SU-DHL-6 (cell line): Measurements from ENCODE around the gene FARP2.
"Not testable (repeated sequence)": the region's sequence is repeated elsewhere in the genome, so short reads cannot be mapped to it uniquely, and the experiment has no call there.

ENCODE experiments used
- H2AFZ ChIP-seq: fragments of 200-600 bp; sonication (generic); 2 replicates; pipeline ENCODE4 v1.6.1; 2014; ENCODE audit warnings: low read depth, mild to moderate bottlenecking, moderate library complexity, mixed read lengths, antibody characterized with exemption, low read length; ENCODE audit not compliant: severe bottlenecking
- H3F3A ChIP-seq: fragments of 200-600 bp; shearing (Covaris generic); 2 replicates; pipeline ENCODE4 v1.6.0; 2016; ENCODE audit warnings: antibody characterized with exemption, mild to moderate bottlenecking; ENCODE audit not compliant: insufficient read depth
- H3K27ac ChIP-seq: fragments of 200-600 bp; sonication (generic); 2 replicates; pipeline ENCODE4 v1.5.1; 2016; ENCODE audit warnings: low read depth, mild to moderate bottlenecking, low read length, moderate library complexity, mixed read lengths
- H3K27me3 ChIP-seq: fragments of 200-600 bp; sonication (generic), shearing (Covaris generic); 2 replicates; pipeline ENCODE4 v1.6.0; 2014; ENCODE audit warnings: mild to moderate bottlenecking, low read length
- H3K36me3 ChIP-seq: fragments of 200-600 bp; sonication (generic); 2 replicates; pipeline ENCODE4 v1.6.1; 2014; ENCODE audit warnings: mild to moderate bottlenecking, low read length, mixed read lengths
- H3K4me2 ChIP-seq: fragments of 300-600, 200-600 bp; shearing (Covaris generic), sonication (generic); 2 replicates; pipeline ENCODE4 v1.6.0; 2014; ENCODE audit warnings: low read length, low read depth, mild to moderate bottlenecking; ENCODE audit not compliant: poor library complexity, severe bottlenecking
- H3K4me3 ChIP-seq: fragments of 200-600 bp; sonication (generic); 2 replicates; pipeline ENCODE4 v1.5.1; 2014; ENCODE audit warnings: antibody characterized with exemption, low read length, mild to moderate bottlenecking, mixed read lengths; ENCODE audit not compliant: insufficient read depth, poor library complexity, severe bottlenecking
- H3K79me2 ChIP-seq: fragments of 200-600 bp; sonication (generic); 2 replicates; pipeline ENCODE4 v1.6.1; 2014; ENCODE audit warnings: mild to moderate bottlenecking, low read length, moderate library complexity; ENCODE audit not compliant: insufficient read depth
- H3K9ac ChIP-seq: fragments of 200-600 bp; sonication (generic); 2 replicates; pipeline ENCODE4 v1.7.0; 2014; ENCODE audit warnings: mild to moderate bottlenecking, low read length
- H3K9me2 ChIP-seq: fragments of 200-600 bp; sonication (generic); replicated peaks from 2 replicates; pipeline ENCODE4 v1.6.1; 2014; ENCODE audit warnings: low read length; ENCODE audit not compliant: insufficient read depth
- H3K9me3 ChIP-seq: fragments of 200-600 bp; sonication (generic); 2 replicates; pipeline ENCODE4 v1.6.1; 2014; ENCODE audit warnings: low read length, mixed read lengths; ENCODE audit not compliant: insufficient read depth
- H4K20me1 ChIP-seq: fragments of 200-600 bp; sonication (generic); 2 replicates; pipeline ENCODE4 v1.6.1; 2014; ENCODE audit warnings: low read depth, mild to moderate bottlenecking, antibody characterized with exemption, low read length, moderate library complexity, mixed read lengths
- EZH2phosphoT487 ChIP-seq: fragments of 200-600 bp; sonication (generic), shearing (Covaris generic); conservative IDR thresholded peaks from 2 replicates; pipeline ENCODE4 v1.6.1; 2018; ENCODE audit warnings: mild to moderate bottlenecking, antibody characterized with exemption, low read length, moderate library complexity, mixed read lengths
- TF ChIP-seq, protein P1 (sequence below): fragments of 200-600 bp; sonication (generic); IDR thresholded peaks from one replicate; pipeline ENCODE4 v1.5.1; 2017; ENCODE audit warnings: antibody characterized with exemption, mild to moderate bottlenecking, low read length, moderate library complexity; ENCODE audit not compliant: insufficient read depth, poor library complexity, severe bottlenecking

The FARP2 gene

GRCh38 chr2:241443486-241444223 lies 87.6 kb downstream of the FARP2 start:
- H3K4me2 ChIP-seq = no peak overlapping the region
- no peak overlapping the region for H3K27ac ChIP-seq
- H3K79me2 ChIP-seq = no peaks in the 10 kb centered on the region
- no peak overlapping the region for H3K9ac ChIP-seq
- no peak overlapping the region for H3K4me3 ChIP-seq
- no peaks in the 10 kb centered on the region for H3F3A ChIP-seq
- TF ChIP-seq, protein P1, sequence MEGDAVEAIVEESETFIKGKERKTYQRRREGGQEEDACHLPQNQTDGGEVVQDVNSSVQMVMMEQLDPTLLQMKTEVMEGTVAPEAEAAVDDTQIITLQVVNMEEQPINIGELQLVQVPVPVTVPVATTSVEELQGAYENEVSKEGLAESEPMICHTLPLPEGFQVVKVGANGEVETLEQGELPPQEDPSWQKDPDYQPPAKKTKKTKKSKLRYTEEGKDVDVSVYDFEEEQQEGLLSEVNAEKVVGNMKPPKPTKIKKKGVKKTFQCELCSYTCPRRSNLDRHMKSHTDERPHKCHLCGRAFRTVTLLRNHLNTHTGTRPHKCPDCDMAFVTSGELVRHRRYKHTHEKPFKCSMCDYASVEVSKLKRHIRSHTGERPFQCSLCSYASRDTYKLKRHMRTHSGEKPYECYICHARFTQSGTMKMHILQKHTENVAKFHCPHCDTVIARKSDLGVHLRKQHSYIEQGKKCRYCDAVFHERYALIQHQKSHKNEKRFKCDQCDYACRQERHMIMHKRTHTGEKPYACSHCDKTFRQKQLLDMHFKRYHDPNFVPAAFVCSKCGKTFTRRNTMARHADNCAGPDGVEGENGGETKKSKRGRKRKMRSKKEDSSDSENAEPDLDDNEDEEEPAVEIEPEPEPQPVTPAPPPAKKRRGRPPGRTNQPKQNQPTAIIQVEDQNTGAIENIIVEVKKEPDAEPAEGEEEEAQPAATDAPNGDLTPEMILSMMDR = no peak
- no peak for TF ChIP-seq EZH2phosphoT487
- H4K20me1 ChIP-seq = no peaks in the 10 kb centered on the region
- H3K9me3 ChIP-seq = no peaks in the 10 kb centered on the region
- H3K9me2 ChIP-seq = no peaks in the 10 kb centered on the region
- H3K36me3 ChIP-seq = no peaks in the 10 kb centered on the region
- H2AFZ ChIP-seq = no peak overlapping the region
- H3K27me3 ChIP-seq = no peaks in the 10 kb centered on the region

DNA sequence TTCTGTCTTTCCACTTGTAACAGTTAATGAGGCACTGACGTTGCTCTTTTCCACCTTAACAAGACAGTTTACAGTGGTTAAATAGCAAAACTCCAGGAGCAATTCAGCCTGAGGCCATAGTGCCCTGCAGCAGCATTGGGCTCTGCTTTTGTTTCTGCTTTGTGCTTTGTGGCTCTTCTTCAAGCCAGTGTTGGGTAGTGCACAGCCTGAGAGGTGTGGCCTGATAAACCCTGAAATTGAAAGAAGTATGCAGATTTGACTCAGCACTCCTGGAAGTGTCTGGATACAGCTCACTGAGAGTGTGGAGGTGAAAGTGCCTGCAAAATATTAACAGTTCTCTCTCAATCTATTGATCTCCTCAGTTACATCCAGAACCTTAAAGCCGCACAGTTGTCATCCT lies 89.3 kb downstream of the FARP2 start:
- no peak overlapping the region for H3K4me2 ChIP-seq
- no peaks in the 10 kb centered on the region for H3K79me2 ChIP-seq
- no peaks in the 10 kb centered on the region for H3K36me3 ChIP-seq
- H3F3A ChIP-seq = no peaks in the 10 kb centered on the region
- H3K9me2 ChIP-seq = no peaks in the 10 kb centered on the region
- no peaks in the 10 kb centered on the region for H3K27me3 ChIP-seq
- H3K4me3 ChIP-seq = no peak overlapping the region
- H3K9me3 ChIP-seq = no peaks in the 10 kb centered on the region
- H3K27ac ChIP-seq = no peak overlapping the region
- no peaks in the 10 kb centered on the region for H4K20me1 ChIP-seq
- no peak overlapping the region for H2AFZ ChIP-seq
- TF ChIP-seq, protein P1 = no peak
- TF ChIP-seq EZH2phosphoT487 = no peak
- no peak overlapping the region for H3K9ac ChIP-seq

- H3K36me3 ChIP-seq, H3K27me3 ChIP-seq, H3K9ac ChIP-seq, H2AFZ ChIP-seq, H3K9me2 ChIP-seq, H3F3A ChIP-seq, H3K27ac ChIP-seq, H4K20me1 ChIP-seq, H3K9me3 ChIP-seq, H3K79me2 ChIP-seq, H3K4me3 ChIP-seq, H3K4me2 ChIP-seq: not testable (repeated sequence)
Measured at GRCh38 chr2:241450092-241450491, 94.0 kb downstream of the FARP2 start.

DNA sequence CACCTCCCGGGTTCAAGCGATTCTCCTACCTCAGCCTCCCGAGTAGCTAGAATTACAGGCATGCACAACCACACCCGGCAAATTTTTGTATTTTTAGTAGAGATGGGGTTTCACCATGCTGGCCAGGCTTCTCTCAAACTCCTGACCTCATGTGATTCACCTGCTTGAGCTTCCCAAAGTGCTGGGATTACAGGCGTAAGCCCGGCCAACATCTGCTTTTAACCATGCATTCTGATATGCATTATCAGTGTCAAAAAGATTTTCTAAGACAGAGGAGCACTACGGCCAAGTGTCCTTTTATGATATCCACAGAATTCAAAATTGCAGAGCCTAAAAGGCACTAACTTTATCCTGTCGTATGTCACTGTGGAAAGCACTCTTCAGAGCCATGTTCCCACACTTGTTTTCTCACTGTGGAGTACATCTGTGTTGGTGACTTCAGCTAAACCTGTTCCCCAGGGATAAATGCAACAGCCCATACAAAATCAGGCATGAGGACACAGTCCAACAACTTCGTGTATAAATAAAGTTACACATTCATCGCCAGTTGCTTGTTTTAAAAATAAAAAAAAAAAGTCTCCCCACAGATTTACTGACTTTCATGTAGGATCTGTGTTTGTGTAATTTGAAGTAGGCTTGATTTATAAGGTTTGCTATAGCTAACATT lies 95.9 kb downstream of the FARP2 start:
- H3K27me3 ChIP-seq = no peaks in the 10 kb centered on the region
- no peaks in the 10 kb centered on the region for H3K9me3 ChIP-seq
- H3K4me3 ChIP-seq = no peak overlapping the region
- TF ChIP-seq, protein P1 = no peak
- TF ChIP-seq EZH2phosphoT487 = no peak
- no peak overlapping the region for H3K27ac ChIP-seq
- no peaks in the 10 kb centered on the region for H4K20me1 ChIP-seq
- H3K9me2 ChIP-seq = no peaks in the 10 kb centered on the region
- no peaks in the 10 kb centered on the region for H3F3A ChIP-seq
- H3K4me2 ChIP-seq = no peak overlapping the region
- no peak overlapping the region for H2AFZ ChIP-seq
- H3K9ac ChIP-seq = no peak overlapping the region
- H3K79me2 ChIP-seq = no peaks in the 10 kb centered on the region
- no peaks in the 10 kb centered on the region for H3K36me3 ChIP-seq

GRCh38 chr2:241453919-241454318 lies 97.8 kb downstream of the FARP2 start:
- not testable (repeated sequence) for H3K79me2 ChIP-seq, H4K20me1 ChIP-seq, H3K36me3 ChIP-seq, H3K27ac ChIP-seq, H3K9me3 ChIP-seq, H3K4me3 ChIP-seq, H3K9ac ChIP-seq, H3K9me2 ChIP-seq, H2AFZ ChIP-seq, H3F3A ChIP-seq, H3K4me2 ChIP-seq, H3K27me3 ChIP-seq
